Measurements from ENCODE around the gene USP10. TPM values are rescaled to one million over a fixed set of nuclear protein-coding genes. Genes with fewer than 3 reads are reported as not detected.

The USP10 gene
- total and polyA plus RNA-seq, 2 donors (not counting 3 experiments of a cell fraction or from before 2014, with no cell fraction given), result 84.0 to 115 TPM

DNA sequence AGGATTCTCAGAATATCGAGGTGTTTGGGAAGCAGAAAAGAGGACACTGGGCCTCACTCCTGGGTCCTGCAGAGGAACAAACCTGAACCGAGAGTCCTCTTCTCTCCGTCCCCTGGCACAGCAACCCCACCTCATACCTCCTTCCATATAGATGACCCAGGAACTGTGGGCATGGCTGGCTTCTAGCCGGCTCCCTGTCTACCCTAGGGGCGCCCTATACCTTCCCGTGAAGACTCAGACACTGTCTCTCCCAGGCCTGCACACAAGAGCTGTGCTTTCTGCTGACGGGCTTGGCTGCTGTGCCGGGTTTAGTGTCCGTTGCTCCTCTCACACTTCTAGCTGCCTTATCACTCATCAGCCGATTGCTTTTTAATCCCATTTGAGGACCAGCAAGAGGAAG lies 73.5 kb downstream of the USP10 start:
- Histone ChIP-seq H3K27ac (ENCODE audit: insufficient read depth, low read depth, low read length) (no peak overlapping the region), H2AFZ (ENCODE audit: low read depth, low read length) (no peak overlapping the region), H3K27me3 (ENCODE audit: control insufficient read depth in 2 of 2, insufficient read depth in 2 of 2, low read length in 2 of 2) (no peaks in the 10 kb centered on the region), H3K9me3 (replicated peaks; ENCODE audit: control insufficient read depth, insufficient read depth, low read length) (no peaks in the 10 kb centered on the region), H4K20me1 (replicated peaks; ENCODE audit: control insufficient read depth, extremely low read depth, insufficient read depth, low read length) (no peaks in the 10 kb centered on the region), H3K79me2 (ENCODE audit: control insufficient read depth, insufficient read depth, low read length) (peaks cover 4% of the 10 kb centered on the region), H3K4me3 (replicated peaks in 1 of 3; ENCODE audit: insufficient read depth in 1 of 3, low read depth in 1 of 3, low read length in 3 of 3) (no peak overlapping the region), H3K4me2 (ENCODE audit: insufficient read depth, low read length) (no peak overlapping the region), H3K4me1 (ENCODE audit: control insufficient read depth, extremely low read depth, insufficient read depth, low read length) (peaks cover 9% of the 10 kb centered on the region), H3K9me1 (replicated peaks; ENCODE audit: control insufficient read depth, extremely low read depth, insufficient read depth, low read length) (no peaks in the 10 kb centered on the region), H3K9ac (replicated peaks; ENCODE audit: extremely low read depth, insufficient read depth, low read length) (no peak overlapping the region), H3K36me3 (ENCODE audit: control insufficient read depth in 2 of 2, extremely low read depth in 1 of 2, insufficient read depth in 2 of 2, low read length in 2 of 2) (peaks cover 24 to 29% of the 10 kb centered on the region in 2 experiments)
- DNase-seq (ENCODE audit: low read depth, low spot score) (no peak), FAIRE-seq (no peak)
- dilution Hi-C loops (cut with MboI; ENCODE audit: extremely low pct_ligation_motif_present, low sequenced_read_pairs), result loop anchor here (25.0 kb wide), 1 partner anchor 189 kb away; no protein-coding TSS in a partner anchor
- TF ChIP-seq EZH2 (IDR thresholded peaks at IDR 0.05; ENCODE audit: borderline replicate concordance, low read depth, low read length, severe bottlenecking), result no peak
- CTCF ChIA-PET, result interaction anchor here (2.5 to 3.4 kb wide), 2 partner anchors 19 to 198 kb away, joined by 11 to 12 read pairs; no protein-coding TSS in a partner anchor
- POLR2A ChIA-PET, result no interaction called here
- intact Hi-C loops (cut with micrococcal nuclease), result no loop called here
- BruUV-seq (replicated peaks), result no TSS peak

DNA sequence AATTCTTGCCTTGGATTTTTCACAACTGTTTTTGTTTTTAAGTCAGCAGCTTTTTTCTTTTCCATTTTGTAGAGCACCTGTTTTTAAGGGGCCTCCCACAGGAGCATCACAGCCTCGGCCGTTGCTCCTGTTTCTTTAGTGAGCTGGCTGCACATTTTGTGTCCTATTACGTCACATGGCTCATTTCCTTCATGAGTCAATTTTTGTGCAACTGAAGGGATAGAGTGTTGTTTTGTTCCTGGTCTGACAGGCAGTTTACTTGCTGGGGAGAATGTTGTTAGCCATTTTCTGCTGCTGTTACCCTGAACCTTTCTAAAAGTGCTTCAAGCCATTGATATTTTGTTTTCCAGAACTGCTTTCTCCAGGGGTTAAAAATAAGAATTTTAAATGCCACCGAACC lies 75.0 kb downstream of the USP10 start:
- Histone ChIP-seq H3K4me2 (ENCODE audit: insufficient read depth, low read length) (no peak overlapping the region), H3K4me1 (ENCODE audit: control insufficient read depth, extremely low read depth, insufficient read depth, low read length) (peaks cover 9% of the 10 kb centered on the region), H3K9me3 (replicated peaks; ENCODE audit: control insufficient read depth, insufficient read depth, low read length) (no peaks in the 10 kb centered on the region), H3K9ac (replicated peaks; ENCODE audit: extremely low read depth, insufficient read depth, low read length) (peak overlapping the region; percentile 29), H4K20me1 (replicated peaks; ENCODE audit: control insufficient read depth, extremely low read depth, insufficient read depth, low read length) (no peaks in the 10 kb centered on the region), H3K4me3 (replicated peaks in 1 of 3; ENCODE audit: insufficient read depth in 1 of 3, low read depth in 1 of 3, low read length in 3 of 3) (no peak overlapping the region), H2AFZ (ENCODE audit: low read depth, low read length) (no peak overlapping the region), H3K79me2 (ENCODE audit: control insufficient read depth, insufficient read depth, low read length) (peaks cover 2% of the 10 kb centered on the region), H3K36me3 (ENCODE audit: control insufficient read depth in 2 of 2, extremely low read depth in 1 of 2, insufficient read depth in 2 of 2, low read length in 2 of 2) (peaks cover 26 to 32% of the 10 kb centered on the region in 2 experiments), H3K27me3 (ENCODE audit: control insufficient read depth in 2 of 2, insufficient read depth in 2 of 2, low read length in 2 of 2) (no peaks in the 10 kb centered on the region), H3K9me1 (replicated peaks; ENCODE audit: control insufficient read depth, extremely low read depth, insufficient read depth, low read length) (no peaks in the 10 kb centered on the region), H3K27ac (ENCODE audit: insufficient read depth, low read depth, low read length) (peak overlapping the region; percentile 48)
- BruUV-seq (replicated peaks), result no TSS peak
- CTCF ChIA-PET, result interaction anchor here (1.0 to 3.4 kb wide), 4 partner anchors 20 to 196 kb away, joined by 3 to 12 read pairs (median 6); no protein-coding TSS in a partner anchor
- dilution Hi-C loops (cut with MboI; ENCODE audit: extremely low pct_ligation_motif_present, low sequenced_read_pairs) (loop anchor here (25.0 kb wide), 1 partner anchor 187 kb away; no protein-coding TSS in a partner anchor), intact Hi-C loops (cut with micrococcal nuclease) (no loop called here)
- TF ChIP-seq, protein P1, sequence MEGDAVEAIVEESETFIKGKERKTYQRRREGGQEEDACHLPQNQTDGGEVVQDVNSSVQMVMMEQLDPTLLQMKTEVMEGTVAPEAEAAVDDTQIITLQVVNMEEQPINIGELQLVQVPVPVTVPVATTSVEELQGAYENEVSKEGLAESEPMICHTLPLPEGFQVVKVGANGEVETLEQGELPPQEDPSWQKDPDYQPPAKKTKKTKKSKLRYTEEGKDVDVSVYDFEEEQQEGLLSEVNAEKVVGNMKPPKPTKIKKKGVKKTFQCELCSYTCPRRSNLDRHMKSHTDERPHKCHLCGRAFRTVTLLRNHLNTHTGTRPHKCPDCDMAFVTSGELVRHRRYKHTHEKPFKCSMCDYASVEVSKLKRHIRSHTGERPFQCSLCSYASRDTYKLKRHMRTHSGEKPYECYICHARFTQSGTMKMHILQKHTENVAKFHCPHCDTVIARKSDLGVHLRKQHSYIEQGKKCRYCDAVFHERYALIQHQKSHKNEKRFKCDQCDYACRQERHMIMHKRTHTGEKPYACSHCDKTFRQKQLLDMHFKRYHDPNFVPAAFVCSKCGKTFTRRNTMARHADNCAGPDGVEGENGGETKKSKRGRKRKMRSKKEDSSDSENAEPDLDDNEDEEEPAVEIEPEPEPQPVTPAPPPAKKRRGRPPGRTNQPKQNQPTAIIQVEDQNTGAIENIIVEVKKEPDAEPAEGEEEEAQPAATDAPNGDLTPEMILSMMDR (IDR thresholded peaks at IDR 0.05; ENCODE audit: extremely low read depth in 1 of 2, insufficient read depth in 1 of 2, low read depth in 1 of 2, low read length in 2 of 2), result no peak
- TF ChIP-seq, protein P2, sequence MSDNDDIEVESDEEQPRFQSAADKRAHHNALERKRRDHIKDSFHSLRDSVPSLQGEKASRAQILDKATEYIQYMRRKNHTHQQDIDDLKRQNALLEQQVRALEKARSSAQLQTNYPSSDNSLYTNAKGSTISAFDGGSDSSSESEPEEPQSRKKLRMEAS (IDR thresholded peaks at IDR 0.05; ENCODE audit: insufficient read depth, insufficient read length), result no peak
- TF ChIP-seq MYC (IDR thresholded peaks at IDR 0.05; ENCODE audit: low read depth, low read length), result no peak
- TF ChIP-seq FOS (IDR thresholded peaks at IDR 0.05; ENCODE audit: borderline replicate concordance, insufficient read depth, low read length), result peak; percentile 70
- peak; percentile 68 for TF ChIP-seq JUN (IDR thresholded peaks at IDR 0.05; ENCODE audit: borderline replicate concordance, insufficient read depth, insufficient read length, low read depth)
- FAIRE-seq (peak; percentile 78), DNase-seq (ENCODE audit: low read depth, low spot score) (peak; percentile 85)
- POLR2A ChIA-PET, result no interaction called here

All from endothelial cell of umbilical vein (primary cell).